HG03521 (cell line): Measurements from ENCODE around the gene RBMS3.
"Not testable (repeated sequence)": the region's sequence is repeated elsewhere in the genome, so short reads cannot be mapped to it uniquely, and the experiment has no call there.

ENCODE experiments used
- ATAC-seq: cut with Tn5 transposase; IDR thresholded peaks from one replicate; pipeline ENCODE4 v1.9.1; 2021; ENCODE audit warnings: mild to moderate bottlenecking, moderate library complexity; ENCODE audit not compliant: unreplicated experiment

The RBMS3 gene

GRCh38 chr3:29473481-29474170, 192.8 kb downstream of the RBMS3 start:
- not testable (repeated sequence) for ATAC-seq

- no peak for ATAC-seq
Measured at GRCh38 chr3:29475305-29475840, 194.5 kb downstream of the RBMS3 start.

- ATAC-seq = no peak
Measured at GRCh38 chr3:29475854-29476253, 195.0 kb downstream of the RBMS3 start.

GRCh38 chr3:29478611-29479010, 197.7 kb downstream of the RBMS3 start:
- no peak for ATAC-seq

GRCh38 chr3:29481249-29481648, 200.4 kb downstream of the RBMS3 start:
- ATAC-seq = no peak

- ATAC-seq = no peak
Measured at GRCh38 chr3:29481969-29482767, 201.3 kb downstream of the RBMS3 start.

- no peak for ATAC-seq
Measured at GRCh38 chr3:29484633-29485032, 203.8 kb downstream of the RBMS3 start.

GRCh38 chr3:29486096-29486495, 205.2 kb downstream of the RBMS3 start:
- ATAC-seq = no peak

- ATAC-seq = no peak
Measured at GRCh38 chr3:29486917-29487316, 206.0 kb downstream of the RBMS3 start.

- no peak for ATAC-seq
Measured at GRCh38 chr3:29488922-29489321, 208.1 kb downstream of the RBMS3 start.

- no peak for ATAC-seq
Measured at GRCh38 chr3:29493109-29493508, 212.2 kb downstream of the RBMS3 start.

GRCh38 chr3:29494305-29495036, 213.6 kb downstream of the RBMS3 start:
- ATAC-seq = no peak

- no peak for ATAC-seq
Measured at GRCh38 chr3:29497282-29497681, 216.4 kb downstream of the RBMS3 start.

- ATAC-seq = no peak
Measured at GRCh38 chr3:29502771-29503170, 221.9 kb downstream of the RBMS3 start.

GRCh38 chr3:29503314-29503713, 222.4 kb downstream of the RBMS3 start:
- no peak for ATAC-seq

- ATAC-seq = no peak
Measured at GRCh38 chr3:29503958-29504357, 223.1 kb downstream of the RBMS3 start.

GRCh38 chr3:29506502-29506901, 225.6 kb downstream of the RBMS3 start:
- ATAC-seq = no peak

GRCh38 chr3:29511701-29512100, 230.8 kb downstream of the RBMS3 start:
- no peak for ATAC-seq

- ATAC-seq = no peak
Measured at GRCh38 chr3:29512641-29513040, 231.8 kb downstream of the RBMS3 start.

GRCh38 chr3:29513236-29513635, 232.4 kb downstream of the RBMS3 start:
- ATAC-seq = no peak

GRCh38 chr3:29514170-29514569, 233.3 kb downstream of the RBMS3 start:
- no peak for ATAC-seq
